Heart right ventricle (tissue), 16 donors: ENCODE results near the gene NSD1. TPM values are rescaled to one million over a fixed set of nuclear protein-coding genes. Genes with fewer than 3 reads are reported as not detected.

Experiments used
- ATAC-seq, 8 donors: fragments of 200-7000 bp; cut with Tn5 transposase; one replicate each; pipeline ENCODE4 v1.9.1; 2020; ENCODE audit warnings: mild to moderate bottlenecking in 8 of 8, moderate library complexity in 8 of 8, moderate number of reproducible peaks in 1 of 8
- DNase-seq, 2 donors: peaks; one replicate each; pipeline ENCODE4 v3.0.0-alpha.2; 2020
- H3K27ac ChIP-seq, 10 donors: fragments of 200-600 bp; sonication (generic) in 2 of 10; one replicate each; pipeline versions ENCODE4 v1.5.0 to v1.8.0; 2020 to 2022; ENCODE audit warnings: mild to moderate bottlenecking in 3 of 10
- H3K27me3 ChIP-seq, 7 donors: fragments of 200-600 bp; one replicate each; pipeline ENCODE4 v1.8.0; 2021 to 2022; ENCODE audit warnings: mild to moderate bottlenecking in 2 of 7
- H3K36me3 ChIP-seq, 9 donors: fragments of 200-600 bp; sonication (generic) in 1 of 9; one replicate each; pipeline versions ENCODE4 v1.5.0 to v1.8.0; 2020 to 2022; ENCODE audit warnings: mild to moderate bottlenecking in 2 of 9
- H3K4me1 ChIP-seq, 9 donors: fragments of 200-600 bp; sonication (generic) in 1 of 9; one replicate each; pipeline versions ENCODE4 v1.5.0 to v1.8.0; 2020 to 2022; ENCODE audit warnings: mild to moderate bottlenecking in 4 of 9
- H3K4me3 ChIP-seq, 10 donors: fragments of 200-600 bp; sonication (generic) in 2 of 10; one replicate each; pipeline versions ENCODE4 v1.5.0 to v1.8.0; 2020 to 2022; ENCODE audit warnings: mild to moderate bottlenecking in 7 of 10, moderate library complexity in 2 of 10
- H3K9me3 ChIP-seq, 11 donors: fragments of 200-600 bp in 10 of 11; sonication (generic) in 2 of 11; one replicate each; pipeline versions ENCODE4 v1.5.0 to v1.8.0; 2013 to 2022; ENCODE audit warnings: mild to moderate bottlenecking in 2 of 11, control low read depth in 1 of 11, moderate library complexity in 1 of 11
- WGBS, 2 donors: extraction: QIAGEN DNeasy Blood & Tissue Kit; methylation state at CpG; one replicate each; pipeline ENCODE4 v1.1.7; 2013; ENCODE audit warnings: inconsistent platforms in 1 of 2; 5-methylcytosine and 5-hydroxymethylcytosine counted together
- intact Hi-C, 10 donors: fragments of 100-400 bp; cut with DNase I; formaldehyde crosslinking; loops; one replicate each; pipeline versions ENCODE4 v1.11.1 to v1.14.2; 2022
- polyA plus RNA-seq, 2 donors: library from polyadenylated mRNA; stranded (reverse); fragments of 200-250 nt; gene quantifications; one replicate each; pipeline ENCODE4 v1.2.3, GENCODE V29; 2013
- total RNA-seq, 10 donors: library from RNA; stranded (reverse); fragmentation: NEBNext Ultra II Directional in 3 of 10; extraction: Animal tissue kit (Norgen Biotek cat#: 25700) in 3 of 10; gene quantifications; one replicate each; pipeline versions ENCODE4 v1.2.1 to v1.2.4, GENCODE V29; 2021 to 2023
- TF ChIP-seq, protein P1 (sequence below), 9 donors: fragments of 200-600 bp; sonication (generic) in 2 of 9; IDR thresholded peaks; one replicate each; pipeline versions ENCODE4 v1.5.0 to v1.8.0; 2021 to 2022; ENCODE audit warnings: antibody characterized with exemption in 9 of 9, mild to moderate bottlenecking in 5 of 9, moderate library complexity in 1 of 9
- donor health status: Arrhythmogenic right ventricular cardiomyopathy.
- donor health status: ischemic (EF 13 %, LVEDD 7.1; RV severe dilation, severe dysfunction).
- donor health status: healthy with polysubstance abuse.
- donor health status: DM: no; HTN: yes; CAD: no.
- donor health status: DM: no; HTN: no; CAD: no.
- donor health status: ischemic (EF 25% LVEDD 6.9; RV normal size, moderate dysfunction).
- donor health status: ischemic (EF 25% LVEDD 5.7; RV mildly dilated, moderate dysfunction).
- donor health status: healthy.
- donor health status: DM: yes; HTN: yes; CAD: no.
- donor health status: Ischemic cardiomyopathy.
- donor health status: ischemic (EF 35%, LVEDD 5.7; RV mildly dilated, moderate dysfunction).
- donor health status: nonischemic (EF 11% LVEDD 7.7; RV severe dilation, severe dysfunction).
- donor health status: DM: yes; HTN: yes; CAD: no.
- donor health status: PGD.
- donor health status: ischemic (EF 29% LVEDD 5.4; RV normal size, mild dysfunction).
- donor health status: nonischemic (EF 23%, LVEDD 6.1; RV moderate dilation, normal function).

The NSD1 gene
- total and polyA plus RNA-seq, 12 donors, result 5.6 to 62.9 (median 47.1) TPM

DNA sequence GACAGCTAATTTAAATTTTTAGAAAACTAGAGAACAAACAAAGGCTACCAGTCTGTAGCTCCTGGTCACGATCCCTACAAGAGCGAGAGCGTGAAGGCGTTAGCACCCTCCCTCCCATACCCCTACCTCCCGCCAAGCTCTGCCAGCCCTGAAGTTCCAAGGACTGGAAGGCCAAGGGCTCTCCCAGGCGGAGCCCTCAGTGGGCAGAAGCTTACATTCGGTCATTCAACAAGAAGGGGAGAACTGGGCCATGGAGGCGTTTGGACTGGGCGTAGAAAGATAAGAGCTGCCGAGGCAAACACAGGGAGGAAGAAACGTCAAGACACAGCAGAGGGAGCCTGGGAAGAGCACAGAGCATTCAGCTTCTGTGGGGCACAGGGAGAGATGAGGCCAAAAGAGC is 175.2 kb downstream of the NSD1 start:
- H3K4me1 ChIP-seq, result peaks cover 23 to 90% (median 44%) of the 10 kb centered on the region in 9 donors
- intact Hi-C loops, result loop anchor here in 4 of 10 donors (10.0 kb wide), 1 partner anchor 194 kb away; no protein-coding TSS in a partner anchor
- H3K27me3 ChIP-seq, result no peaks in the 10 kb centered on the region
- no peaks in the 10 kb centered on the region for H3K9me3 ChIP-seq
- TF ChIP-seq, protein P1, sequence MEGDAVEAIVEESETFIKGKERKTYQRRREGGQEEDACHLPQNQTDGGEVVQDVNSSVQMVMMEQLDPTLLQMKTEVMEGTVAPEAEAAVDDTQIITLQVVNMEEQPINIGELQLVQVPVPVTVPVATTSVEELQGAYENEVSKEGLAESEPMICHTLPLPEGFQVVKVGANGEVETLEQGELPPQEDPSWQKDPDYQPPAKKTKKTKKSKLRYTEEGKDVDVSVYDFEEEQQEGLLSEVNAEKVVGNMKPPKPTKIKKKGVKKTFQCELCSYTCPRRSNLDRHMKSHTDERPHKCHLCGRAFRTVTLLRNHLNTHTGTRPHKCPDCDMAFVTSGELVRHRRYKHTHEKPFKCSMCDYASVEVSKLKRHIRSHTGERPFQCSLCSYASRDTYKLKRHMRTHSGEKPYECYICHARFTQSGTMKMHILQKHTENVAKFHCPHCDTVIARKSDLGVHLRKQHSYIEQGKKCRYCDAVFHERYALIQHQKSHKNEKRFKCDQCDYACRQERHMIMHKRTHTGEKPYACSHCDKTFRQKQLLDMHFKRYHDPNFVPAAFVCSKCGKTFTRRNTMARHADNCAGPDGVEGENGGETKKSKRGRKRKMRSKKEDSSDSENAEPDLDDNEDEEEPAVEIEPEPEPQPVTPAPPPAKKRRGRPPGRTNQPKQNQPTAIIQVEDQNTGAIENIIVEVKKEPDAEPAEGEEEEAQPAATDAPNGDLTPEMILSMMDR (IDR thresholded peaks at IDR 0.05), result no peak
- WGBS, 2 donors, result 89 to 90% methylated on average over 11 of the region's 11 CpGs
- H3K36me3 ChIP-seq, result peaks cover 0 to 33% (median 7%) of the 10 kb centered on the region in 9 donors
- ATAC-seq (no peak), DNase-seq (no peak)
- no peak overlapping the region for H3K4me3 ChIP-seq
- H3K27ac ChIP-seq, result peak overlapping the region in 2 of 10 donors; percentile 17 to 97

DNA sequence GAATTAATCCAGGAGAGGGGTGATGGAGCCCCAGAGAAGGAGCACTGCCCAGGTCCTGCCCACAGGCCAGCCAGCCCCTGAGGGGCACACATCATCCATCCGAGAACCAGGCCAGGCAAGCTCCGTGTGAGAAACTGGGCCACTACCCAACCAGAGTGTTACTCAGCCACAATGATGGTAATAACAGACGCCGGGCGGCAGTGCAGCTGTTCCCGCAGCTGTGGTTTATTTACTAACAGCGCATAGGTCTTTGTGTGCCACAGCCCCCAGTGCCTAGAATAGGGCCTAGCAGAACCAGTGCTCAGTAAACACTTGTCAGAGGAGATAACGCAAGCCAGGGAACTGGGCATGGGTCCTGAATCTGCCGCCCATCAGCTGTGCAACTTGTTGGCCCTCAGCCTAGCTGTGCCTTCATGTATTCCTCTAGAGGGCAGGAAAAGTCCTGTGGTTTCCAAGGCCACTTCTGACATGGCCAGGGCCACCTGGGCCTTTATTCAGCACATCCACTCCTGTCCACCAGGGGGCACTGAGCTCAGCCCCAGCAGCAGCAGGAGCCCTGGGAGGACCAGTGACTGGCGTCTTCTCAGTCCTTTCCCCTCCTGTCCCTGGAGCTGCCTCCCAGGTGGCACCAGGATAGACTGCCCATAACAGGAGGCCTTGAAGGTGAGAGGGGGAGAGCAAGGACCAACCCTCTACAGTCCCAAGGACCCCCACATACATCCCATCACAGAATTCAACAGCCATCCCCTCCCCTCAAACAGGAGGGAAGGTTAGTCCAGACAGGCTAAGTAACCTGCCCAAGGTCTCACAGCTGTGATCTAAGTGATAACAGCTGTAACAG is 176.0 kb downstream of the NSD1 start:
- DNase-seq (peak; percentile 50 to 54), ATAC-seq (peak in 7 of 8 donors; percentile 5 to 36 (median 11))
- H3K4me1 ChIP-seq, result peaks cover 18 to 87% (median 38%) of the 10 kb centered on the region in 9 donors
- 54 to 69% methylated on average over 10 of the region's 10 CpGs for WGBS, 2 donors
- TF ChIP-seq, protein P1 (IDR thresholded peaks at IDR 0.05), result peak; percentile 48 to 91 (median 78)
- H3K9me3 ChIP-seq, result no peaks in the 10 kb centered on the region
- peak overlapping the region in 1 of 10 donors; percentile 67 for H3K4me3 ChIP-seq
- H3K27ac ChIP-seq, result peak overlapping the region in 2 of 10 donors; percentile 17 to 97
- no peaks in the 10 kb centered on the region for H3K27me3 ChIP-seq
- intact Hi-C loops, result loop anchor here in 5 of 10 donors (5.0 to 10.0 kb wide), 6 partner anchors 55 to 195 kb away; partner anchors contain the start of genes PDLIM7 (in 2 of the 5) and DOK3 (in 1 of the 5)
- peaks cover 0 to 33% (median 7%) of the 10 kb centered on the region in 9 donors for H3K36me3 ChIP-seq

DNA sequence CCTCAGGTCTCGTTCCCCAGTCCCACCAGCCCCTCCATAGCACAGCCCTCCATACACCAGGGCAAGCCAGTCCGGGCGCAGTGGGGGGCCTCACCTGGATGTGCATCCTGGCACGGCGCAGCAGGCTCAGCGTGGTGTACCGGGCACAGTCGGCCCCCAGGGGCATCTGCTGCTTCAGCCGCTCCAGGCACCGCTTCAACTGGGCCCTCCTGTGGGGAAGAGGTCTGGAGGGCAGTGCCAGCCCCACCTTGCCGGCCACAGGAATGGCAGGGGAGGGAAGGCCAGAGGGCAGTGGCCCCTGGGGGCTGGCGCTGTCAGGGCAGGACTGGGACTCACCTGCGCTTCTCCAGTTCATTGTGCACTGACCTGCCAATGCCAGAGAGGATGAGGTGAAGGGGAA is 176.8 kb downstream of the NSD1 start:
- Histone ChIP-seq H3K9me3 (no peaks in the 10 kb centered on the region), H3K4me3 (peak overlapping the region in 1 of 10 donors; percentile 67), H3K4me1 (peaks cover 14 to 79% (median 30%) of the 10 kb centered on the region in 9 donors), H3K27me3 (no peaks in the 10 kb centered on the region), H3K36me3 (peaks cover 0 to 25% (median 7%) of the 10 kb centered on the region in 9 donors), H3K27ac (peak overlapping the region in 1 of 10 donors; percentile 97)
- intact Hi-C loops, result loop anchor here in 4 of 10 donors (5.0 to 10.0 kb wide), 5 partner anchors 54 to 194 kb away; partner anchors contain the start of genes PDLIM7 (in 2 of the 4) and DOK3 (in 1 of the 4)
- TF ChIP-seq, protein P1 (IDR thresholded peaks at IDR 0.05), result no peak
- WGBS, 2 donors, result 91 to 94% methylated on average over 13 of the region's 13 CpGs
- DNase-seq, result no peak
- ATAC-seq, result no peak

DNA sequence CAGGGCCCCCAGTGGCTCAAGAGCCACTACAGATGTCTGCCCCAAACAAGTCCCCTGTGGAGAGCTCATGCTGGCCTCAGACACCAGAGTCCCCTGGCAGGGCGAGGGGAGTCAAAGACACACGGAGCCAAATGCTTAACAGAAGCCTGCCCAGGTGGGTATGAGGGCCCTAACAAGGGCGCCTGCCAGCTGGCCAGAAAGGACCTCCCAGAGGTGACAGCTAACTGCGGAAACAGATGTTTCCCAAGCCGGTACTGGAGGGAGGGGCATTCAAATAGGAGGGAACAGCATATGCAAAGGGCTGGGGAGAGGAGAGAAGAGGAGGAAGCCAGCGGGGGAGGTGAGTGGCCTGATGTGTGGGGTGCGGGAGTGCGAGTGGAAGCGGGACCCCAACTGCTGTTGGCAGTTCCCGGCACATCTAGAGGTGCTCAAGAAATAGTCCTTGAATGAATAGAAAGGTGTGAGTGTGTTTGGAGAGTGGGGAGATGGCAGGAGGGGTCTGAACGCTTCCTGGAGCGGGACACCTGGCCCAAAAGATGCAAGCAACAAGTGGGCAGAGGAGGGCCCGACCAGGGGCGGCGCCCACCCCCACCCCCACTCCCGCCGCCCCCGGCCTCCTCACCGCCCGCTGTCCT is 177.3 kb downstream of the NSD1 start:
- 18 to 31% methylated on average over 15 to 20 of the region's 20 CpGs for WGBS, 2 donors
- TF ChIP-seq, protein P1 (IDR thresholded peaks at IDR 0.05), result no peak
- H3K36me3 ChIP-seq, result peaks cover 0 to 20% (median 7%) of the 10 kb centered on the region in 9 donors
- H3K27me3 ChIP-seq, result no peaks in the 10 kb centered on the region
- H3K27ac ChIP-seq, result peak overlapping the region in 1 of 10 donors; percentile 97
- H3K4me1 ChIP-seq, result peaks cover 14 to 74% (median 28%) of the 10 kb centered on the region in 9 donors
- H3K4me3 ChIP-seq, result peak overlapping the region in 7 of 10 donors; percentile 51 to 70 (median 64)
- ATAC-seq (peak in 1 of 8 donors; percentile 12), DNase-seq (no peak)
- intact Hi-C loops, result loop anchor here in 4 of 10 donors (5.0 to 10.0 kb wide), 5 partner anchors 54 to 194 kb away; partner anchors contain the start of genes PDLIM7 (in 2 of the 4) and DOK3 (in 1 of the 4)
- no peaks in the 10 kb centered on the region for H3K9me3 ChIP-seq
